Liver (tissue), 3 donors: ENCODE results near the gene EIF2B2.

Experiments
- ATF3 ChIP-seq: IDR thresholded peaks from 2 replicates; pipeline ENCODE4 v1.6.1; 2016; ENCODE audit warnings: antibody characterized with exemption
- CTCF ChIP-seq: fragments of 150-350 bp; IDR thresholded peaks from 2 replicates; pipeline ENCODE4 v1.5.1; 2017; ENCODE audit warnings: improper control_type of control experiment, low read depth, low read length; ENCODE audit not compliant: missing input control
- MAX ChIP-seq: IDR thresholded peaks from 2 replicates; pipeline ENCODE4 v1.6.1; 2016; ENCODE audit warnings: antibody characterized with exemption
- NR2F2 ChIP-seq: IDR thresholded peaks from 2 replicates; pipeline ENCODE4 v1.6.1; 2016; ENCODE audit warnings: antibody characterized with exemption
- RAD21 ChIP-seq, 2 donors: IDR thresholded peaks; 2 replicates each; pipeline ENCODE4 v1.6.1; 2016; ENCODE audit warnings: antibody characterized with exemption in 2 of 2, mild to moderate bottlenecking in 2 of 2
- TAF1 ChIP-seq: conservative IDR thresholded peaks from 2 replicates; pipeline ENCODE4 v1.6.1; 2016; ENCODE audit warnings: antibody characterized with exemption, mild to moderate bottlenecking
- YY1 ChIP-seq: IDR thresholded peaks from 2 replicates; pipeline ENCODE4 v1.6.1; 2016; ENCODE audit warnings: antibody characterized with exemption, mild to moderate bottlenecking
- TF ChIP-seq, protein P1 (sequence below): IDR thresholded peaks from 2 replicates; pipeline ENCODE4 v1.6.1; 2016; ENCODE audit warnings: antibody characterized with exemption, mild to moderate bottlenecking
- donor health status: healthy.
- donor health status: healthy.

- no peak for TF ChIP-seq TAF1
- no peak for TF ChIP-seq CTCF
- no peak for TF ChIP-seq RAD21 (IDR thresholded peaks at IDR 0.05)
- TF ChIP-seq YY1 = no peak
- TF ChIP-seq, protein P1, sequence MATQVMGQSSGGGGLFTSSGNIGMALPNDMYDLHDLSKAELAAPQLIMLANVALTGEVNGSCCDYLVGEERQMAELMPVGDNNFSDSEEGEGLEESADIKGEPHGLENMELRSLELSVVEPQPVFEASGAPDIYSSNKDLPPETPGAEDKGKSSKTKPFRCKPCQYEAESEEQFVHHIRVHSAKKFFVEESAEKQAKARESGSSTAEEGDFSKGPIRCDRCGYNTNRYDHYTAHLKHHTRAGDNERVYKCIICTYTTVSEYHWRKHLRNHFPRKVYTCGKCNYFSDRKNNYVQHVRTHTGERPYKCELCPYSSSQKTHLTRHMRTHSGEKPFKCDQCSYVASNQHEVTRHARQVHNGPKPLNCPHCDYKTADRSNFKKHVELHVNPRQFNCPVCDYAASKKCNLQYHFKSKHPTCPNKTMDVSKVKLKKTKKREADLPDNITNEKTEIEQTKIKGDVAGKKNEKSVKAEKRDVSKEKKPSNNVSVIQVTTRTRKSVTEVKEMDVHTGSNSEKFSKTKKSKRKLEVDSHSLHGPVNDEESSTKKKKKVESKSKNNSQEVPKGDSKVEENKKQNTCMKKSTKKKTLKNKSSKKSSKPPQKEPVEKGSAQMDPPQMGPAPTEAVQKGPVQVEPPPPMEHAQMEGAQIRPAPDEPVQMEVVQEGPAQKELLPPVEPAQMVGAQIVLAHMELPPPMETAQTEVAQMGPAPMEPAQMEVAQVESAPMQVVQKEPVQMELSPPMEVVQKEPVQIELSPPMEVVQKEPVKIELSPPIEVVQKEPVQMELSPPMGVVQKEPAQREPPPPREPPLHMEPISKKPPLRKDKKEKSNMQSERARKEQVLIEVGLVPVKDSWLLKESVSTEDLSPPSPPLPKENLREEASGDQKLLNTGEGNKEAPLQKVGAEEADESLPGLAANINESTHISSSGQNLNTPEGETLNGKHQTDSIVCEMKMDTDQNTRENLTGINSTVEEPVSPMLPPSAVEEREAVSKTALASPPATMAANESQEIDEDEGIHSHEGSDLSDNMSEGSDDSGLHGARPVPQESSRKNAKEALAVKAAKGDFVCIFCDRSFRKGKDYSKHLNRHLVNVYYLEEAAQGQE = no peak
- TF ChIP-seq NR2F2 = no peak
- TF ChIP-seq MAX = no peak
- no peak for TF ChIP-seq ATF3
These were observed 47.0 kb downstream of the EIF2B2 start for GRCh38 chr14:75049731-75050201.
